Tracheal epithelial cell (primary cell): ENCODE data around the gene CDKN2C. TPM values are rescaled to one million over a fixed set of nuclear protein-coding genes. Genes with fewer than 3 reads are reported as not detected.

Experiments
- total RNA-seq: library from RNA; depleted of rRNA; stranded (reverse); fragments of >200 nt; gene quantifications from 2 replicates; pipeline ENCODE4 v1.2.1, GENCODE V29; 2014

CDKN2C gene
- 1.2 and 1.3 TPM in 2 replicates for total RNA-seq

GRCh38 chr1:50969611-50970508 is at the start of gene CDKN2C:
CDKN2C (plus strand) TSS chr1:50970245; CDS start chr1:50970369, 124 bp downstream.

GRCh38 chr1:50959913-50960844 is 9.9 kb upstream of the CDKN2C start, which contains the start of gene FAF1:
FAF1 (minus strand) TSS chr1:50960267; CDS start chr1:50959811, 456 bp downstream.

Other genes with a start within 250 kb of the CDKN2C start
- 48.7 and 71.0 TPM in 2 replicates for gene FAF1, start 10.0 kb upstream of the CDKN2C start, total RNA-seq
- gene C1orf185, start 132.0 kb downstream of the CDKN2C start, total RNA-seq = not detected in 2 replicates